Activated CD8-positive, alpha-beta memory T cell treated with anti-CD3 and anti-CD28 coated beads, Interleukin-2, amount 50 U/mL, for 1 hour (primary cell): ENCODE results near the gene SAMD3.
"Not testable (repeated sequence)": the region's sequence is repeated elsewhere in the genome, so short reads cannot be mapped to it uniquely, and the experiment has no call there.

Experiments used
- DNase-seq: peaks from one replicate; pipeline ENCODE4 v3.0.0-alpha.2; 2020; ENCODE audit errors: extremely low read depth

SAMD3 gene, protein sequence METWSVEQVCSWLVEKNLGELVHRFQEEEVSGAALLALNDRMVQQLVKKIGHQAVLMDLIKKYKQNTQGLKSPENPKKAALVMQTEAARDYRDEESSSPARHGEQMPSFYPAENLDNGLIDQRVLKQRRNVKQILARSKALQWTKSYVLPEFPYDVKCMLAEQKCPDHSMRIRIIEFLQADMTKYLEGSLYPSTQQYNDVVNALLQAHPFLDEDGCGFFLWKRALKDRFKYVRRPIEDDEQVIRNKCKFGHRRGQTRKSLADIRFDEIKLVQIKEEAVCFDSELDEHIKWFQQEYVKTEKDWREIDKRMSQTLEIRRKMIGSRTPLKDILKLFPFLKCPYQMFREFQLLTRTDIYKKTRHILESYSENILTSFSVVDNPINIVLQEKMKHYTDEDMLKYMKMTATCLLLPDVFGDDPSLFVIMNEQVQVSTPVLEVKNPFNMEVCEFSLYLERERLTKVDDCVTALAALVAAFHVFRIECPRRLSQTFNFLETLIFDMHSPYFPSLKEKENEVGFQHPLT

DNA sequence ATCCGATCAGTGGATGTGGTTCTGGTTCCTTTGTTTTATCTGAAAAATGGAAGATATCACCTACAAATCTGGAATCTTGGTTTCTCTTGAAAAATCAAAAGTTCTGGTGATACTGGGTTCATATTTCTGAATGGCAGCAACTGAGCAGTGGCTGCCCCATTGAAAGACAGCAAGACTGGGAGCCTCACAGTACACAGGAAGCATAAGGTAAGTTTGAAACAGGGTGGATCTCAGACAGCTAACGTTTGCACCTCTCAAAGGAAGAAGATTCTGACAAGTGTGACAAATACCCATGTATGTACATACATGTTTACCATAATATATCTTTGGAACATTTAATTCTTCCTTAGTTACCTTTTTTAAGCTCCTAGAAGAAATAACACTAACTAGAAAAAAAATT, at the start of gene SAMD3:
Gene SAMD3 (minus strand): TSS at position 177 of the 400 bp plus-strand sequence. CDS start 7,678 bp downstream, outside the sequence.
- DNase-seq = no peak

DNA sequence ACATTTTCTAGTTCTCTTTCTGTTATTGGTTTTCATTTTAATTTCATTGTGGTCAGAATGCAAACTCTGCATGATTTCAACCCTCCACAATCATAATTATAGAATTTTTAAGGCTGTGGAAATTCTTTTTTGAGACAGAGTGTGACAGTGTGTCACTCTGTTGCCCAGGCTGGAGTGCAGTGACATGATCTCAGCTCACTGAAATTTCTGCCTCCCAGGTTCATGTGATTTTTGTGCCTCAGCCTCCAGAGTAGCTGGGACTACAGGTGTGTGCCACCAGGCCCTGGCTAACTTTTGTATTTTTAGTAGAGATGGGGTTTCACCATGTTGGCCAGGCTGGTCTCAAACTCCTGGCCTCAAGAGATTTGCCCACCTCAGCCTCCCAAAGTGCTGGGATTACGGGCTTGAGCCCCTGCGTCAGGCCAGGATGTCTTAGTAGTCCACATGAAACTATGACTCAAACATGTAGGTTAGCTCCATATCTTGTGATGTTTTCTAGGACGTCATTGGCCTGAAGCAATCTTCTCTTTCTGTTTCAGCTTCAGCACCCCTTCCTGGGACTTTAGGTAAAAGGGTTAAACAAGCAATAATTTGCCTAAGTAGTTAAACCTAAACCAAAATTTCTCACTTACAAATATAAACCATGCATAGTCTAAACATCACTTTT, 47.4 kb upstream of the SAMD3 start:
- DNase-seq = no peak

DNA sequence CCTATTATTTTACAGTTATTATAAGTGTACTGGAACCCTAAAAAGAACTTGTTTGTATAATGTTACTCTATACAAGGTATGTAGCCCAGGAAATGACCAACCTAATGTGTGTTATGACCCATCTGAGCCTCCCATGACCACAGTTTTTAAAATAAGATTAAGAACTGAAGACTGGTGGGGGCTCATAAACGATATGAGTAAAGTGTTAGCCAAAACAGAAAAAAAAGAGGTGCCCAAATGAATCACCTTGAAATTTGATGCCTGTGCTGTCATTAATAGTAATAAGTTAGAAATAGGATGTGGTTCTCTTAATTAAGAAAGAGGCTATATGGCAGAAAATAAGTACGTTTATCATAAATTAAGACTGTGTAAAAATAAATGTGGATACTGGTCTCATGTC, 42.8 kb upstream of the SAMD3 start:
- DNase-seq = not testable (repeated sequence)

DNA sequence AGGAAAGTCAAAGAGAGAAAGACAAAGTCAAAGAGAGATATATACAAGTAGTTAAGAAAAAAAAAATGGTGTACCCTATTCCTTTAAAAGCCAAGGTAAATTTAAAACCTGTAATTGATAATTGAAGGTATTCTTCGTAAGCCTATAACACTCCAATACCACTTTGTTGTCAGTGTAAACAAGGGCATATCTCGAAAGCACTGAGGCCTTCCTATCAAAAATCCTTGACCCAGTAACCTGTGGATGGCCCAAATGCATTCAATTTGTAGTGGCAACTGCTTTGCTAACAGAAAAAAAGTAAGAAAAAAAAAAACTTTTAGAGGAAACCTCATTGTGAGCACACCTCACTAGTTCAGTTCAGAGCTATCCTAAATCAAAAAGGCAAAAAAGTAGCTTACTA, 39.3 kb upstream of the SAMD3 start:
- DNase-seq = no peak

DNA sequence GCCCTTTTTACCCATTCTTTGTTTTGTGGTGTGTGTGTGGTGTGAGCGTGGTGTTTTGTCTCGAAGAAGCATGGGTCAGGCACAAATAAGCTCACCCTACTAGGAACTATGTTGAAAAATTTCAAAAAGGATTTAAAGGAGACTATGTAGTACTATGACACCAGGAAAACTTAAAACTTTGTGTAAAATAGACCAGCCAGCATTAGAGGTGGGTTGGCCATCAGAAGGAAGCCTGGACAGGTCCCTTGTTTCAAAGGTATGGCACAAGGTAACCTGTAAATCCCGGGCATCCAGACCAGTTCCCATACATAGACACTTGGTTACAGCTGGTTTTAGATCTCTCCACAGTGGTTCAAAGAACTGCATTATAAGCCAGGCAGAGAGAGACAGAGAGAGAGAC, 38.8 kb upstream of the SAMD3 start:
- DNase-seq = not testable (repeated sequence)

DNA sequence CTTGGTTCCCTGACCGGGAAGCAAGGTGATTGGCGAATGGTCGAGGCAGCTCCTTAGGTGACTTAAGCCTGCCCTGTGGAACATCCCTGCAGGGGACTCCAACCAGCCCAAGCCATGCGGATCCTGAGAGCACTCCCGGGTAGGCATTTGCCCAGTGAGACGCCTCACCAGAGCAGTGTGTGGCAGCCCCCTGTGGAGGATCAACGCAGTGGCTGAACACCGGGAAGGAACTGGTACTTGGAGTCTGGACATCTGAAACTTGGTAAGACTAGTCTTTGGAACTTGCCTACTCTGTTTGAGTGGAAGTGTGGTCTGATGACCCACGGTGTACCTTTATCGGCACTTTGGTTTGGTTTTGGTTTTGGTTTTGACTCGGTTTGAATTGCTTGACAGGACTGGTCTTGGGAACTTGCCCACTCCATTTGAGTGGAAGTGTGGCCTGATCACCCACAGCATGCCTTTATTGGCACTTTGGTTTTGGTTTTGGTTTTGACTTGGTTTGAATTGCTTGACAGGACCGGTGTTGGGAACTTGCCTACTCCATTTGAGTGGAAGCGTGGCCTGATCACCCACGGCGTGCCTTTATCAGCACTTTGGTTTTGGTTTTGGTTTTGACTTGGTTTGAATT, 38.0 kb upstream of the SAMD3 start:
- DNase-seq = not testable (repeated sequence)

DNA sequence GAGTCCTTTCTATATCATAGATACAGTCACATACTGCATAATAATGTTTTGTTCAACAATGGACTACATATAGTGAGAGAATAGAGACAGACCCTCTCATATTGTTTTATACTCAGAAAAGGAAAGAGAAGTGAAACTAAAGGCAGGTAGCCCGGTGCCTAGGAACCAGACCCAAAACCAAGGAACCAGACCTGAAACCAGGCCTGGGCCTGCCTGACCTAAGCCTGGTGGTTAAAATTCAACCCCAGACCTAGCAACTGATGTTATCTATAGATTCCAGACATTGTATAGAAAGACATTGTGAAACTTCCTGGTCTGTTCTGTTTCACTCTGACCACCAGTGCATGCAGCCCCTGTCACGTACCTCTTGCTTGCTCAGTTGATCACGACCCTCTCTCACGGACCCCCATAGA, 37.3 kb upstream of the SAMD3 start:
- not testable (repeated sequence) for DNase-seq

DNA sequence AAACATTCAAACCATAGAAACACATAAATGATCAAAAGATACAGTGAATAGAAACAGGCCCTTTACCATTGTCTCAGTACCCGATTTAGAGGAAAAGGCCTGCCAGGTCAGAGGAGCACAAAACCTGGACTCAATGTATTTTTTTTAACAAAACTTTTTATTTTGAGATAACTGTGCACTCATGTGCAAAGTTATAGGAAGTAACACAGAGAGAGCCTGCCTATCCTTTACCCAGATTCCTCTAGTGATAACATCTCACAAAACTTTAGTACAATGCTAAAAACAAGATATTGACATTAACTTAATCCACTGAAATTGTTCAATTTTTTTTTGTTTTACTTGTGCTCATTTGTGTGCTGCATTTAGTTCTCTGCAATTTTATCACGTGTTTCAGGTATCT, 36.8 kb upstream of the SAMD3 start:
- no peak for DNase-seq

DNA sequence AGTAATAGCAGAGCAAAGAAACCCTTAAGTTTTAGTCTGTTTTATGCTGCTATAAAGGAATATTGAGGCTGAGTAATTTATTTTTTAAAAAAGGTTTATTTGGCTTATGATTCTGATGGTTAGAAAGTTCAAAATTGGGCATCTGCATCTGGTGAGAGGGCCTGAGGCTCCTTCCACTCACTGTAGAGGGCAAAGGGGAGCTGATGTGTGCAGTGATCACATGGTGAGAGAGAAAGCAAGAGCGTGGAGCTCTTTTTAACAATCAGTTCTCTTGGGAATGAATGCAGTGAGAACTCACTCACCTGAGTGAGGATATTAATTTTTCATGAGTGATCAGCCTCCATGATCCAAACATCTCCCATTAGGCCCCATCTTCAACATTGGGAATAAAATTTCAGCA, 36.4 kb upstream of the SAMD3 start:
- no peak for DNase-seq

DNA sequence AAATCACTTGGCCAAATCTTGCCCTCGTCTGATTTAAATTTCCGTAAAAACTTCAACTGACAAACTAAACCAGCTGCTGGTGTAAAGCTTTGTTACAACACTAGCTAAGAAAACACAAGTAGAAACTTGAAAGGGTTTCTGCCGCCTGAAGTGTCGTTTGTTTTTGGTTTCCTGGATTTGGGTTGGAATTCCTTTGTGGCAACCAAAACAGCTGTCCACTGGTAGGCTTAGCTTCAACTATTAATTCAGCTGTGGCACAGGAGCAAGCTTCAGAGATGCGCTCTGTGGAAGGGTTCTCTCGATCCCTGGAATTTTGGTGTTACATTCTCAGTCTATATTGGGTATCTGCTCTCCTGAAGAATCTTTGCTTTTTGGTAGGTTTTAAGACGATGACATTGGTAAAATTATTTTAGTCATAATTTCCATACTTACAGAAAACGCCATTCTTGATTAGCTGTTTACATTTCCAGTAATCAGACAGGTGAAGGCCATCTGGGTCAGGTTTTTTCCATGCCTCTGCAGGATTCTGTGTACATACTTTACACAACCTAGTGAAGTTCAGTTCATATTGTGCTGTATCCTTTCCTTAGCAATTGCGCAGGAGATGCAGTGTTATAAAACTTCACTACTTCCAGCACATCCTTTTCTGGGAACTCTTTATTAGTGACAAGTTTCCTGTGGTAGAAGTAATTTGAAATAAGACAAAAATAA, 29.9 kb upstream of the SAMD3 start:
- no peak for DNase-seq

DNA sequence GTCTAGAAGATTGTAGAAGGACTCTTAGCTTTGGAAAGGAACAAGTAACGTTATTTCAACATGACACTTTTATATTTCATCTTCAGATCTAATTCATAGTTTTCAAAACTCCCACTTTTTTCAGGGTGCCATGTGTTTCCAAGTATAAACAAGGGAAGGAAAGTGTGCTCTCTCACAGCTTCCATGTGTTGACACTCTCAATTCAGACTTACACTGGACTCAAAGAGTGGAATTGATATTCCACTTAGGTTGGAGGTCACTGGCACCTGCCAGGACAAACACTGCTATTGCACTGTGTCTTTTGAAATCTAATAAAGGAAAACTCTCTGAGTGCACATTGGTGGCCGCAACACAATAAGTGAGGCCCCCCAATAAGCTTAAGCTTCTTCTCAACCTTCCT, 22.5 kb upstream of the SAMD3 start:
- no peak for DNase-seq

DNA sequence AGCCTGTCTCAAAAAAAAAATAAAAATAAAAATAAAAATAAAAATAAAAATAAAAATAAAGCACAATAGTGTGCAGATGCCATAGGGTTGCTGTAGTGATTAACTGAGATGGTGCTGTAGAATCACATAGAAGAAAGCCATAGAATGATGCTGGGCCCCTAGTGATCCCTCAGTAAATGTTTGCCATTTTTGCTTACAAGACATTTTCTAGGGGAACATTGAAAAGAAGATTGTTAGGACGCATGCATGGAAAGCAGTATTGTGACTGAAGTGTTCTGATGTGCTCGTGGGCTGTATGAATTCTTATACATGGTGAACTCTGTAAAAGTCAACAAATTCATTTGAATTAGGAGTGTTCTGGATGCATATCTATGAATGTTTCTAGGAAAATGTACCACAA, 22.0 kb upstream of the SAMD3 start:
- no peak for DNase-seq

DNA sequence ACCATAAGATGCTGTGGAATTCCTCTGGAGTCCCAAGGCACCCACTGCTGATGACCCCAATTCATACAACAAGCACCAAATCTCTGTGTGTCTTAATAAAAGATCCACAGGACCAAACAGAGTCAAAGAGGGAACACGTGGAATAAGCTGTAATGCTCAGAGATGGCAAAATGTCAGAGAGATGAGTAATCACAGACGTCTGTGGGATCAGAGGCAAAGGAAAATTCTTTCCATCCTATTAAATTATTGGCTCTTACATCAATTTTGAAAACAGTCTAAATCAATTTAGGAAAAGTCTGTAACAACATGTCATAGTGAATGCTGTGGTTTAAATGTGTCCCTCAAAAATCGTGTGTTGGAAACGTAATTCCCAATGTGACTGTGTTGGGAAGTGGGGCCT, 17.5 kb upstream of the SAMD3 start:
- no peak for DNase-seq

DNA sequence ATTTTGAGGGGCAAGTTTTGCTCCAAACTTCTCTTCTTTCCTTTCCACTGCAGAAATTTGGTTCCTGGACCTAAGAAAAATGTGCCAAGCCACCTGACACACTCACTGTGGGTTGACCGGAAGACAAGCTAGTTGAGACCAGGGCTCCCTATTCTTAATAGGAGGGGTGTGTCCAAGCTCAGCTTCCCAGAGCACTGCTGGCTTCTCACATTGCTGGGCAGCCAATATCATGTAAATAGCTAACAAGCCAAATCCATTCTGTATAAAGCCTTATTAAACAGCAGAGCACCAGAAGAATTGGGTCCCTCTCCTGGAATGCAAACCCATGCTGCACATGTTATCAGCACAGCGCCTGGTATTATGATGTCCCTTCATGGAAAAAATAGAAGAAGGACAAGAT, 17.0 kb upstream of the SAMD3 start:
- DNase-seq = no peak

DNA sequence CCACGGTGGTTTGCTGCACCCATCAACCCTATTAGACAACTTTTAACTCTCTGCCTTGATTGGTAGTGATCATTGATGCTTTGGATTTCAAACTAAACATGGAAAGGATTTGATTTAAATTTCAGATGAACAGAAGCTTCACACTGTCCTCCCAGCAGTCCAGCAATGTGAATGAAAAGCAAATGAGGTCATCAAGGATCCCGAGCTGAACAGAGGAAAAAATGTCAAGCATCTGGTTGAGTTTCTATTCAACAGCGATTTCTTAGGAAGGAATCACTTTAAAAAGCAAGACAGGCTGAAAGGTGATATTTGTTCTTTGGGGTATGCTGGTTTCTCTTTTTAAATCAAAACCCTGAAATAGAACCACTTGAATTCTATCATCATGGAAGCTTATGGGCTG, 10.6 kb upstream of the SAMD3 start:
- no peak for DNase-seq

DNA sequence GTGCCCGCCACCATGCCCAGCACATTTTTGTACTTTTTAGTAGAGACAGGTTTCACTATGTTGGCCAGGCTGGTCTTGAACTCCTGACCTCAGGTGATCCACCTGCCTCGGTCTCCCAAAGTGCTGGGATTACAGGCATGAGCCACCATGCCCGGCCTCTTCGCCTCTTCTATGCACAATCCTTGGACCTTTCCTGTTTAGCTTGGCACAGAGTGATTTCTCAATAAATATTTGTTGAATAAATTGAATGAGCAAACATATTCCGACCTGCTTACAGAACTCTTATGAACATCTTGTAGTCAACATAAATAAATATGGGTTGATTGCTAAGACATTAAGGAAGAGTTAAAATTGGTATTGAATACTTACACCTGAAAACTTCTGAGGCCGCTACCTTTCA, 7.8 kb upstream of the SAMD3 start:
- DNase-seq = not testable (repeated sequence)

DNA sequence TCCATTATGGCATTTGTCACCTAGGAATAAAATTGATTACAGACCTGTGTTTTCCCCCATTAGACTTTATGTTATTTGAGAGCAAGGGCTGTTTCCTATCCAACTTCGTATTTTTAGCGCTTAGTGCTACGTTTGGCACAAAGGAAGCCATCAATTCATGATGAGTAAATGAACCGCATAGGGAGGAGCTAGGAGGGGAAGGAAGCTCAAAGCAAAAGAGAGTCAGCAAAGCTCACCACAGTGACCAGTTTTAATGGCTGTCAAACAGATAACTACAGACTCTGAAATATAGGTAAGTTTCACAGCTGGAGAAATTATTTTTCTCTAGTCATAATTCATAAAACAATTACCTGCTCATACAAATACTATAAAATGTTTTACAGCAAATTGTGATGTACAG, 6.9 kb upstream of the SAMD3 start:
- DNase-seq = no peak

DNA sequence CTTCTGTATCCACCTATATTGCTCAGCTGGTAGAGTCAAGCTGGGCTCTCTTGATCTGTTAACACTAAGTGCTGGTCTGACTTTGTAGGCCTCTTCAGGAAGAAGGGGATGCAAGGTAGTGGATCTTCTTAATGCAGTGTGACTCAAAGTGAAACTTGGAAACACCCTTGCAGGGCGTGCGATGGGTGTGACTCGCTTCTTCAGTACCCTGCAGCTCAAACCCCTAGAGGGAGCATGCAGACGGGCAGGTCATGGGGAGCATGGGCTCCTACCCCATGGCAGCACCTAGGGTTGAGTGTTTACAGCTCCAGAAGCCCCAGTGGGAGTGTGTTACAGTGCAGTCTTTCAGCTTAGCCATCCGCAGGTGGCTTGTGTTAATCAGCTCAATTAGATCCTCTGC, 757 bp upstream of the SAMD3 start:
- peak; percentile 14 for DNase-seq

DNA sequence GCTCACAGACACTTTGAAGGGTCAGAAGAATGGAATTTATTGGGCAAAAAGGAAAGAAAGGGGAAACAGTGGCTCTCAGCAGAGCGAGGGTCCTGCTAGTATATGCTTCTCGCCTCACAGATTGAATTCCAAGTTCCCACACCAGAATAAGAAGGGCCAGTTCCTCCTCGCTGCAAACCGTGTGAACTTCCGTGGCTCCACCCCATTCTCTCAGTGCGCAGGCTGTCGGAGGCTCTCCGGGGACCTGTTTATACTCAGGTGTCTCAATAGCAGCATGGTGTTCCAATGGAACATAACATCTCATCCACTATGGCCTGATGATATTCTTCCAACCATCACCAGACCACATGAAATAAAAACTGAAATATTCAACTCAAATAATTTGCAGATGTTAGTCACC, 4.6 kb downstream of the SAMD3 start:
- no peak for DNase-seq

DNA sequence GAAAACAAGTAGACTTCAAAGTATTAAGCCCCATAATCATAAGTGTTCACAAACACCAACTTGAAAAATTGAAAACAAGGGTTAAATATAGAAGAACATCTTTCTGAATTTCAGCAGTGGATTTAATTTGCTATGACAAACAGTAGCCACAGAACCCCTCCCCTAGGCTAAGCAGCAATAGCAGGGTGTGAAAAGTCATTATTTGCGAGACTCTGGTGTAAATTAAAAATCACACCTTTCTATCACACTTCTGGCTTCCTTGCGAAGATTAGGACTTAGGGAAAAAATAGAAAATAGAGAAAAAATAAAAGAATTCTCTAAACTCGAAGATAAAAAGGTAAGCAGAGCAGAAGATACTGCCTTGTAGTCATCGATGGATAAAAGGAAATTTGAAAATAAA, 6.1 kb downstream of the SAMD3 start:
- DNase-seq = no peak

DNA sequence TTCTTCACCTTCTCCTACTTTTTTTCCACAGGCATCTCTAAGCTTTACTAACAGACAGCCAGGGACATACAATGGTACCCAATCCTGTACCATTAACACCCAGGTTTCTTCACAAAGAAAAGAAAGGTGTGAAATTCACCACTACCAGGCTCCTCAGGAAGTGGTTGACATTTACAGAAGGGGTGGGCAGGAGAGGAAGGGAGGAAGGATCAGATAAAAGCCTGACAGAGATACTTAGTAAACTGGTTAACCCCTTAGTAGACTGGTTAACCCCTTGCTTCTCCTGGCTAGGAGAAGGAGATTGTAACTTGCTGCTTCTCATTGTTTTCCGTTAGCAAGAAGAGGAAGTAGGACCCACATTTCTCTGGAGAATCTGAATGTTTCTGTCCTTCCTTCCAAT, 7.2 kb downstream of the SAMD3 start:
- DNase-seq = no peak

DNA sequence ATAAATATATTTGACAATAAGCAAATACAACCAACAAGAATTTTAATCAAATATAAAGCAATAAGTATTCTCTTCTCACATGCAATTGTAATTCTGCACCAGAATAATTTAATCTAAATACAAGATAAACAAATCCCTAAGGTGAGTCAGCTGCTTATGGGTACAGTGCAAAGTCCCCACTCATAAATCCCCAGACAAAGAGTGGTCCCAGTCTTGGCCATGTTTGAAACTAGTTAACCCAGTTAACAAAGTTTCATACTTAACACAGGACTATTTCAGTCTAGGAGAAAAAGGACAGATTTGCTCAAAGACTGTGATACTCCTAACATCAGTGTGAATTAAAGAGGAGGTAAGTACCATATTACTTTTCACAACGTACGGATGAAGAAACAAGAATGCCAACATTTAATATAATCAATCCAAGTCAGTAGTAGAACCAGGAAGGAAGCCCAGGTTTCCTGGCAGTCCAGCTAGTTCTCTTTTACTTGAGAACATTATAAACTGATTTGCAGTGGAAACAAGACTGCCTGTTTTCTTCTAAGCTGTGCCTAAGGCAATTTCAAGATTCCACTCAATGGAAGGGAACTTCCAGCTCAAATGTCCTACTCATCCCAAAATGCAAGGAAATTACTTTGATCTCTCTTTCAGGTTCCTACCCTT, 10.4 kb downstream of the SAMD3 start:
- no peak for DNase-seq
